GM21576 (cell line): ENCODE results near the gene CD180.
A peak's percentile ranks its signal among the peaks of the same experiment; 100 is the strongest.

Experiments used
- ATAC-seq: cut with Tn5 transposase; IDR thresholded peaks from one replicate; pipeline ENCODE4 v1.9.1; 2021; ENCODE audit warnings: mild to moderate bottlenecking, moderate library complexity; ENCODE audit not compliant: unreplicated experiment

The CD180 gene

DNA sequence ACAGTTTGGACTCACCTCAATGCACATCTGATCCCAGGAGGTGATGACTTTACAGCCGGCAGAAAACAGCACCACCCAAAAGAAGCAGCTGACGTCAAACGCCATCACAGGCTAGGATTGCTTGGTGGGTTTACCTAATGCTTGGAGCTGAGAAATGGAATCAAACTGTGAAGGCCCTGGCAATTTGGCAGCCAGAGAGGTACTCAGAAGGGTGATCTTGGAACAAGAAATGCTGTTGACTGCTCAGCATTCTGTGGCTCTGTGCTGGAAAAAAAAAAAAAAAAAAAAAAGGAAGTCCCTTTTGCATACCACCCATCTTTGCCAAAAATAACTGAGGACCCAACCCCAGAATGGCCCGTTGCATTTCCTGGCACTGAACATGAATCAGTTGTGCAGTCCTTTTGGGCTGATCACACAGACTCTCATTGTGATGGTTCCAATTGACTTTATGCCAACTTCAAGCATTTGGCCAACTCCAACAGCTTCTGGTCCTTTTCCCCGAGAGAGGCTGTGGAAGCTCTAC, at the start of gene CD180:
CD180 (minus strand) TSS at position 263 of the 523 bp plus-strand sequence; CDS start at position 105, 158 bp downstream.
- ATAC-seq = no peak

DNA sequence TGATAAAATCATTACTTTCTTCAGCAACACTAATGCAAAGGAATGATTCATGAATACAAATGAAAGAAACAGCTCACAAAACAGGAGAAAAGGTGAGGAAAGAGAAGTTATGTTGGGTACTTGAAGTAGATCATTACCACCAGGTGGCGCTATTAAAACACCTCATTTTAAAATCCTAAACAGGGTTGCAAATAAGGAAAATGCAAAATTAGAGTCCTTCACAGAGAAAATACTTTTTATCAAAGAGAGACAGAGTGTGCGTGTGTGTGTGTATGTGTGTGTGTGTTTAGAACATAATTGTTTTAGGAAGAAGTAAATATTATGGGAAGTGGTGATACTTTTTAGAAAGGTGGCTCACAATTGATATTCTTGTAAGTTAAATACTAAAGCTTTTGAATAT, 49.5 kb upstream of the CD180 start:
- no peak for ATAC-seq

DNA sequence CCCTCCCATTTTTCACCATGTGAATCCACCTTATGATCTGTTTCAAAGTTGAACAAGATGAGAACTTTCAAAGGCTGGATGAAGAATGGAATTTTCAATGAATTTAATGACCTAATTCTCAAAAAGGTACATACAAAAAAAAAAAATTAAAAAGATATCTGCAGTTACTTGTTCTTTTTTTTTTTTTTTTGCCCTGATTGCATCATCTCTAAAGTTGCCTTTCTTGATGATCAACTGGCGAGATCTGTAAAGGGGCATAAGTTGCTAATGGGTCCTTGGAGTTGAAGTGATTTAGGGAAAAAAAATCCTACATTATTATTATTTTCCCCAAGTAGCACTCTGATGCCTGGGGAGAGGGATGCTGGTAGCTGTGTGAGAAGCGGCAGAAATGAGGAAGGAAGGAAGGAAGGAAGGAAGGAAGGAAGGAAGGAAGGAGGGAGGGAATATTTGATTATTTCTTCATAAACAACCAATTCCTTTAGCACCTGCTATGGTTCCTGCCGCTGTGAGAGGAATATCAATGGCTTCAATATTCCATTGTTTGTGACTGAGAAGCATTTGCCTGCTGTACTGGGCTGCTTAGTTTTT, 48.8 kb upstream of the CD180 start:
- no peak for ATAC-seq

DNA sequence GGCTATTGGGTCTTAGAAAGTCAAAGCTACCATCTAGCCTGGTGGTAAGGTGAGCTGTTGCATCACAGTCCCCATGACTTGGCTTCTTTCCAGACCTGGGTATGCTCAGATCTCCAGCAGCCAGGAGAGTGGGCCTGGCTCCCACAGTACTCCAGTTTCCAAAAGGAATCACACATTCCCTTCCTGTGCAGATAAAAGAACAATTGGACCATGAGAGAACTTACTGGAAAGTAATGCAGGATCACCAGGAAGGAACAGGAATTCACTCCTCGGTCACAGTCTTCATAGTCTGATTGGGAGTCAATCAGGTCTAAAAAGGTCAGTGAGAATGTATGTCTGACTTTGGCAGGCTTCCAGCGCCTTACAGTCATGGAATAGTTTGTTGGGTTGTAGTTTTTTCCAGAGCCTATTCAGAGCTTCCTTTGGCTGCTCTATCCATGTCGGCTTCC, 47.8 kb upstream of the CD180 start:
- ATAC-seq = no peak

DNA sequence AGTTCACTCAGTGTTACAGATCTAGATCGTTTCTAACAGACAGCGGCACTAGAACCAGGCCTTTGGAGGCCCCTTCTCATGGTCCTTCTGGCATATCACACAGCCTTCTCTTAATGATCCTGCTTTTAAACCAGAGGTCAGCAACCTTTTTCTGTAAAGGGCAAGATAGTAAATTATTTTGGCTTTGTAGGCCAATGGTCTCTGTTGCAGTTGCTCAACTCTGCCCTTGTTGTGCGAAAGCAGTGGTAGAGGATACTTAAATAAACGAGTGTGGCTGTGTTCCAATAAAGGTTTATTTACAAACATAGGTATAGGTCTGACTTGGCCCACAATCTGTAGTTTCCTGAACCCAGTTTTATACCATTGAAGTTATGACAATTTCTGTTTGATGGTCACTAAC, 47.3 kb upstream of the CD180 start:
- ATAC-seq = no peak

DNA sequence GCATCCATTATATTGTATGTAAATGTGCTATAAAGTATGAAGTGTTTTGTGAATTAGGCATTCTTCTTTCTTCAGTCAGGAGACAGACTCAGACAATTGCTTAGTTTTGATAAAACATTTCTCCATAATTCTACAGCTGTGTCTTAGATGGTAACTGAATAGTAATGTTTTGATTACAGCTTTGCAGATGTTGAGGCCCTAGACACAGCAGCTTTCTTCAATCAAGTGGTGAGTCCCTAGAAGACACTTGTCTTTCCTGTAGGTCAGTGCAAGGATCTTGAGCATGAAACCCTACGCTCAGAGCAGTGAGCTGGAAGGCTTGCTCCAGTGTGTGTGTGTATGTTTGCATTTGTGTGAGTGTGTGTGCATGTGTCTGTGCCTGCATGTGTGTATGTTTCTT, 46.8 kb upstream of the CD180 start:
- ATAC-seq = no peak

DNA sequence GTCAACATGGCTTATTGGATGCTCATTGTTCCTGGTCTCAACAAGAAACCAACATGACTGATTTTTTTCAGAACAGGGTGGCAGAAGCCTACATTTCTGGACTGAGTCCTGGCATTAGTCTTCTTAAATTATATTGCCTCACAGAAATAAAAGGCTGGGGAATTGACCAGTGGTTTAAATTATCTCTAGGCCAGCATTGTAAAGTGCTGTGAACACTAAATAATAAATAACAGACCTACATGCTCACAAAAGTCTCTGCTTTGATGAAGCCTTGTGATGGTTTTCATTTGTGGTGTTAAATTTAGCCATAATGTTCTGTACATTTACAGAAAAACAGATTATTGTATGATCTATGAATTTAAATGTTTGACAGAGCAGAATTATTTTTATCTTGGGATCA, 44.7 kb upstream of the CD180 start:
- no peak for ATAC-seq

DNA sequence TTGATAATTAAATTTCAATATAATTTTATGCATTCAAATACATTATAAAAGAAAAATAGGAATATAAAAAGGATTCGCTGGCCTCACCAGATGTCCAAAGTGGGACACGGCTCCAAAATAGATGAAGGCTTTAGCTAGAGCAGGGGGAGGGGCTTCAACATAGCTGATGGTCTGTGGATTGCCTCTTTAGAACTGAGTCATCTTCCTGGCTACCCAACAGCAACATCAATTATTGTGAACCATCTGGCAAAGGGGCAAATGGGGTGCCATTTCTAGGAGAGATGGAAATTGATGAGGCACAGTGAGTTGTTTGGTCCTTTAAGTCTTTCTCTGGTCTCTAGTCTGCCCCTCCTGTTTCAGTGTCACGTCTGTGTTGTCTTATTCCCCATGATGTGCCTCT, 44.2 kb upstream of the CD180 start:
- ATAC-seq = no peak

DNA sequence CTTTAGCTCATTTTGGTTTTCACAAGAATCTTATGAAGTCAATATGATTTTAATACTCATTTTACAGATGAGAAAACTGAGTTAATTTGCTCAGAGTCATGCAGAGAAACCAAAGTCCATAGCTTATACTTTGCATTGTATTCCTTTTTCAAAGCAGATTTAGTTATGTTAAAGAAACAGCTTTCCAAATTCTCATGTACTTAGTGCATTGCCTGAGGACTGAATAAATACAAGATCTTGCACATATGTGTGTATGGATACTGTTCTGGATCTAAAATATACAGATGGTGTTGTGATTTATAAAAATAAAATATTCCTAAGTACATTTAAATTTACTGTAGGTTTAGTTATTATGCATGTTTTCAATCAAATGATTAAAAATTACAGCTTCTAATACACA, 43.5 kb upstream of the CD180 start:
- no peak for ATAC-seq

DNA sequence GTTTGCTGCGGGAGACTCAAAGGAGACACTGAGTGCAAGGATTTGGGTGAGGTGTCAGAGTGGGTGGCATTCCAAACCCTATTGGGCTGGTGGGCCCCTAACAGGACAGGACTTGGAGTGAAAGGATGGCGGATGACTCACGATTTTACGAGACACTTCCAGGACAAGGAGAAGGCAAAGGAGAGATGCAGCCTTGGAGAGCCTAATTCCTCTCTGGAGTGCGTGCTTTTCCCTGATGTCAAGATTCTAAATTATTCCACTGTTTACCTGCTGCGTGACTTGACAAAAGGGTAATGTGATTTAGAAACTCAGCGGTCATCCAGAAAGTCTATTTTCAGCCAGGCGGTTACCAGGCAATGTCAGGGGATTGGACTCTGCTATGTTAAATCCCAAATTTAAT, 41.6 kb upstream of the CD180 start:
- no peak for ATAC-seq

DNA sequence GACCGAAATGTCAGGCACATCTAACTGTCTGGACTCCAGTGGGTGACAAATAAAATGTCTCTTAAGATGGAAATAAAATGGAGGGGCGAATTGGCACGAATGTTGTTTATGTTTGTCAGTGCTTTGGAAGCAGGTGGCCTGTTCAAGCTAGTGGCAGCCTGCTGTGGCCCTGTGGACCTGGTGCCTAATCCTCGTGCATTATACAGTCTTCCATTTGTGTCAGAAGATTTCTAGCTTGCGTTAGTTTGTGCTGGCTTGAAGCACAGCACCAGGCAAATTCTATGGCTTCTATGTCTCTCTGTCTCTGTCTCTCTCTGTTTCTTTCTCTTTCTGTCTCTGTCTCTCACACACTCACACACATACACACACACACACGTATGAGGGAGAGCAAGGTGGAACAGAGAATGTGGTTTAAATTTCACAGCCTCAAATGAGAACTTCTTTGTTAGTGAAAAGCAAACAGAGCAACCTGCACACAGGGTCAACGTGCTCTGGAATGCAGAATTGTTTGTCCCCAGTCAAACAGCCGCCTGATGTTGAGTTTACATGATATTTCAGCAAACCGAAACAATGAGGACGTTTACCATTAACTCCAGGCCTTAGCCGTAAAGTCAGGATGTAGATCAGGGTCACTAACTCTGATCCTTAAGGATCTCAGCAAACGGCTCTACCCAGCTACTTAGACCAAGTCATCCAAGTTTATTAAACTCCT, 39.0 kb upstream of the CD180 start:
- ATAC-seq = no peak

DNA sequence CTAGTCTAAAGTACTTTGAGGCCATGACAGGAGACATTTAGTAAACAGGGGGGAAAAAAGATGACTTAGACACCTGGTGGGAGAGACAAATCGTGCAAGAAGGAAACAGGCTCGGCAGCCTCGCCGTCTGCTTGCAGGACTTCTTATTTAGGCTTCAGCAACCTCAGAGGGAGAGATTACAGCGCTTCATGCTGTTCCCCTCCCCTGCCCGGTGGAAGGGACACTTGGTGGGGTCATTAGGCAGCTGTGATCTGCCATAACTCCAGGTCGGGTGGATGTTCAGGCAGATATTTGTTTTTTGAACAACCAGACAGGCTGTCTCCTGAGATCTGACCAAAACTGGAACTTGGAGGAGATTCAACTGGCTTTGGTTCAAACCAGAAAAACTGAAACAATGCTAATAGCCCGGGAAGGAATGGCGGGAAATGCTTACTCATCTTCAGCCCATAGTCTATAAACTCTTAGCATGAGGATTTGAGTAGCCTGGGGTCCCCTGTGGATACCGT, 38.1 kb upstream of the CD180 start:
- ATAC-seq = no peak

DNA sequence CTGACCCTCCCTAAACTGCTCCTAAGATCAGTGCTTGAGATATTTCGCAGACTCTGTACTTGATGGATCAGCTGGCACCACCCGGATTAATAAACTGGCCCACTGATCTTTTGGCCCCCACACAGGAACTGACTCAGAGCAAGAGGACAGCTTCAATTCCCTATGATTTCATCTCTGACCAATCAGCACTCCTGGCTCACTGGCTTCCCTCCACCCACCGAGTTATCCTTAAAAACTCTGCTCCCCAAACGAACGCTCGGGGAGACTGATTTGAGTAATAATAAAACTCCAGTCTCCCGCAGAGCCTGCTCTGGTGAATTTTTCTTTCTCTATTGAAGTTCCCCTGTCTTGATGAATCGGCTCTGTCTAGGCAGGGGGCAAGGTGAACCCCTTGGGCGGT, 36.5 kb upstream of the CD180 start:
- ATAC-seq = no peak

DNA sequence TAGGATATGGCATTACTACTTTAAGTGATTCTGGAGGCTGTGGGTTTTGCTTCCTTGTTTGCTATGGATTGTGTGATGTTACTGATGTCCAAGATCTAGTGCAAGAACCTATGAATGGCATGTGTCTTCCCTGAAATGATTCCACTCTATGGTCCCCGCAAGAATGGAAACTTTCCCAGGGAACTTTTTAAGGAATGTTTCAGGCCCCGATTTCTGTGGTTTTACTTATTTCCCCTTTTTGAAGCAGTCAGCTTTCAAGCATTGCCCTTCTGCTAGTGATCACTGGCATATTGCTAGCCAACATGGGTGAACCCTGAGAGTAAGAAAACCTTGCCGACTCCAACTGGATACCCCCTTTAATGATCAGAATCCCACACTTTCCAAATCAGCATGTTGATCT, 26.6 kb upstream of the CD180 start:
- no peak for ATAC-seq

DNA sequence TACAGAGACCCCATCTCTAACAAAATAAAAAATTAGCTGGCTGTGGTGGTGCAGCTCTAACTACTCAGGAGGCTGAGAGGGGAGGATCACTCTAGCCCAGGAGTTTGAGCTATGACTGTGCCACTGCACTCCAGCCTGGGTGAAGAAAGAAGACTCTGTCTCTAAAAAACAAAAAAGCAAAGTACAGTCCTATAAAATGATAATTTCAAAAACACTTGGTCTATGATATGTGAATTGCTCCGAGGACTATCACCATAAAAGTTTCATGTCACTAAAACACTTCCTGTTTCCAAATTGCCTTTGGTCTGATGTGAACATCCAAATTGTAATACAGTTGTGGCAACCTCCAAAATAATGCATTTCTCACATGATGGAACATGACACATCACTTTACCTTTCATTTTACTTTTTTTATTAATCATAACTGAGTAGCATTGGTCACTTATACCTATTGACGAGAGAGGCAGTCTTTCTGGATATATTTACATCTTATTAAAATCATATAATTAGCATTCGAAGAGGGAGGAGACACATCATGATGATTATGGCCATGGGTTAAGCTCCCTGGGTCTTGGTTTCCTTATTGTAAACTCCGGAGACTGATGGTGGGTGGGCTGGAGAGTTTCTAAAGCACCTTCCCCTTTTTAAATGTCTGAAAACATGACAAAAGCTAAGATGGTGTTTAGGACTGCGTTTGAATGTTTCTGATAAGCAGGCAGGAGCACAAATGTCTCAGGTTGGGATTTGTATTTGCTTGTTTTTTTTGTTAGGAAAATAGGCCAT, 25.8 kb upstream of the CD180 start:
- ATAC-seq = peak; percentile 22

DNA sequence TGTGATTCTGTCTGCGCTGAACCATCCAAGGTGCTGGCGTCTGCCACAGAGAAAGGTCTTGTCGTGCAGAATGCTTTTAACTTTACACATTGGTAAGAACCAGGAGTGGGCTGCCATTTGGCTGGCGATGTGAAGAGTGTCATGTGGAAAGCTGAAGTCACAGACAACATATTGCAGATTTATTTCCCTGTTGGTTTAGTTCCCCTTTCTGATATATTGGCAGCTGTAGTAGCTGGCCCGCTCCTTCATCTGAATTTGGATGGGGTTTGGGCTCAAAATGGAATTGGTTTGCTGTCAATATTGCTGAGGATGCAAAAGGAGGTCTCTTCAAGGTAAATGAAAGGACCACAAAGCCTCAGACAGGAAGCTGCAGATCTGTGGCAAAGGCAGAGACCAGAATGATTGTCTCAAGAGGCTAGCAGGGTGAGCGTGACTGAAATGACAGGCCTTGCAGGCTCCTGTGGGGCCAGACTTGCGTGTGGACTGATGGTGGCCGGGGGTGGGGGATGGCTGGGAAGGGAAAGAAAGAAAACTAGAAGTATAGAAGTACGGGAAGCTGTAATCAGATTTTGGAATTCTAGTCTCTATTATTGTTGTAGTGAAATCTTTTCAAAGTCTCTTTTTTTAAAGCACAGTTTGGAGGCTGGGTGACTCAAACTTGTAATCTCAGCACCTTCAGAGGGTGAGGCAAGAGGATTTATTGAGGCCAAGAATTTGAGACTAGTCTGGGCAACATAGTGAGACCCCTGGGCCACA, 25.1 kb upstream of the CD180 start:
- ATAC-seq = peak; percentile 90

DNA sequence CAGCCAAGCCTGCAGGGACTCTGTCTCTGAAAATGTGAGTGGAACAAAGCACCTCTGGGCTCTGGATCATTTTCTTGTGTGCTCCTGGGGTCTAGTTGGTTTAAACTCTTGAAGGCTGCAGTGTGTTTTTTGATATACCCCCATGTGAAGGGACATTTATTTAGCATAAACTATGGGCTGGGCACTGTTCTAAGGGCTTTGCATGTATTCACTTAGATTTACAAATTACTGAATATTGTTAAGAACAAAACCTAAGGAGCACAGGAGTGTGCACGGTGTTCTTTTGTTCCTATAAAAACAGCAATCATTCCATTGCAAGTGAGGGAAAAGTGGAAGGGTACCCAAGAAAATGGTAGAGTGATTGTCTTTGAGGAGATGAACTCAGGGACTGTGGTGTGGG, 20.0 kb upstream of the CD180 start:
- no peak for ATAC-seq

DNA sequence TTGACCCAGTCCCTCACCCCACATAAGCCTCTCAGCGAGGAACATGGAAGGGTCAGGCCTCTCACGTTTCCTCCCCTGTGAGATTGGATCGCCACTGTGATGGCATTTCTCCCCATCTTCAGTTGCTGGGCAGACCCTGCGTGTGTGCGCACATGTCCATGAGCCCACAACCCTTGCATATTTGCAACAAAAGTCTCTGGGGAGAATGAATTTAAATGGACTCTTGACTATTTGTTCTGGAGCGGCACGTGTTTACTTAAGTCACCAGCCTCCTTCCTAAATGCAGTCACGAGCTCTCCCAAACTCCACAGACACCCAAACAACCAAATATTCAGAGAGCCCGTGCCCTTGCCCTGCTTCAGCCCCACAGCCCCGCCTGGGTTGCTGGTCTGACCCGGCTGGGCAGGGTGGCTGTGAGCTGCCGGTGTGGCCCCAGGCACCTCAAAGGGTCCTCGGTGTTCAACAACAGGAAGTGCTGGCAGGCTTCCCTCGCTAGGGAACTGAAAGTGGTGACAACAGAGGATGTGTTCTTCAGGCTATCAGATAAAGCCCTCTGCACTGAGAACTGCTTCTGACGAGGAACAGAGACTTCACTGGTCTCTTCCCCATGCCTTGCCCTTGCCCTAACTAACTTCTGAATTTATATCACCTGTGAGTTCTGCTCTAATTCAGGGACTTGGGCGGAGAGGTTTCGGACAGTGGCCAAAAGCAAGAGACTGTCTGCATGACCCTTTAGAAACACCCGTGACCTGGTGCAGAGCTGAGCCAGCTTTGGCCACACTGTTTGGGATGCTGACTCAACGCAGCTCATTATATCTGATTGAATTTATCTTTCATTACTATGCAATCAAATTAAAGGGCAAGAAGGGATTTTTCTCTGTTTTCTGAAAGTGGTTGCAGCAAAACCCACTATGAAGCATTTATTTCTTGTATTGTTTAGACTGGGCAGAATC, 19.2 kb upstream of the CD180 start:
- ATAC-seq = peak; percentile 99

DNA sequence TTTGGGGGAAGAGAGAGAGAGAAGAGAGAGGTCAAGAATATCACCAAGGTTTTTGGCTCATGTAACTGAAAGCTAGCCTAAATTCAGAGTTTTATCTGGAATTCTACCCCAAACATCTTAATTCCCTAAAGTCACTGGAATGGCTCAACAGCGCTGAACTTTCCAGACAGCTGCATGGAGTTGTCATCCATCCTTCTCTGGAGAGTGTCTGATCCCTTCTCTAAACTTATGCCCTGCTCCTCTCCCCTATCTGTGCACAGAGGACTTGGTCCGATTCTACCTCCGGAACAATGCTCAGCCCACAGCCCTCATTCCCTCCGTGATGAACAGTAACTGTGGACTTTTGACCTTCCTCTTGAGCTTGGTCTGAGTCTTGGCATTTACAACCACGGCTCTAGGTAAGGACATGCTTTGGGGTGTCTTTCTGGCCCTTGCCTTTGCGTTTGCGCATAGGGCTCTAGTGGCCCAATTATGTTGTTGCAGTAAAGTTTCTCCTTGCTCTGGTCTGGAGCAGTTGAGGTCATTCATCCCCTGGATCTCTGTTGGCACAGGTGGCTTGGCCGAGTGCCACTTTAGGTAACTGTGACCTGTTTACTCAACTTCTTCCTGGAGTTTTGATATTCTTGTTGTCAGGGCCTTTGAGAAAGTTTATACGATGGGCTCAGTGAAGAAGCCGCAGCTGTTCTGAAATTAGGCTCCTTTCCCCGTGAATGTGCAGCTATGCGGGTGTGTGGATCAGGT, 18.3 kb upstream of the CD180 start:
- ATAC-seq = no peak
